Omental fat pad (tissue), 4 donors: ENCODE data around the gene SIM2. TPM values are rescaled to one million over a fixed set of nuclear protein-coding genes. Genes with fewer than 3 reads are reported as not detected.

Source experiments
- ATAC-seq: fragments of 150-250 bp; one replicate; pipeline ENCODE4 v1.9.1; 2016; ENCODE audit warnings: mild to moderate bottlenecking, moderate library complexity; ENCODE audit not compliant: low FRiP score
- DNase-seq: peaks from one replicate; pipeline ENCODE4 v3.0.0-alpha.2; 2019; ENCODE audit warnings: low spot score
- CTCF ChIP-seq, 3 donors: fragments of 450-650 bp; IDR thresholded peaks; one replicate each; pipeline ENCODE4 v1.5.1; 2016 to 2017; ENCODE audit warnings: antibody characterized with exemption in 3 of 3, mild to moderate bottlenecking in 3 of 3, moderate library complexity in 2 of 3
- total RNA-seq, 4 donors: library from RNA; depleted of rRNA; stranded (reverse); fragments of >200 nt; gene quantifications; one replicate each; pipeline ENCODE4 v1.1.0, GENCODE V29; 2016

SIM2 gene
- total RNA-seq, 4 donors from 2014 or later = 3.2 TPM; not detected in 3

GRCh38 chr21:36730291-36731281 lies 31.7 kb downstream of the SIM2 start:
- no peak for TF ChIP-seq CTCF (IDR thresholded peaks at IDR 0.05)
- DNase-seq = no peak
- ATAC-seq = no peak

GRCh38 chr21:36732217-36732616 lies 33.3 kb downstream of the SIM2 start:
- no peak for TF ChIP-seq CTCF (IDR thresholded peaks at IDR 0.05)
- ATAC-seq = no peak
- no peak for DNase-seq

DNA sequence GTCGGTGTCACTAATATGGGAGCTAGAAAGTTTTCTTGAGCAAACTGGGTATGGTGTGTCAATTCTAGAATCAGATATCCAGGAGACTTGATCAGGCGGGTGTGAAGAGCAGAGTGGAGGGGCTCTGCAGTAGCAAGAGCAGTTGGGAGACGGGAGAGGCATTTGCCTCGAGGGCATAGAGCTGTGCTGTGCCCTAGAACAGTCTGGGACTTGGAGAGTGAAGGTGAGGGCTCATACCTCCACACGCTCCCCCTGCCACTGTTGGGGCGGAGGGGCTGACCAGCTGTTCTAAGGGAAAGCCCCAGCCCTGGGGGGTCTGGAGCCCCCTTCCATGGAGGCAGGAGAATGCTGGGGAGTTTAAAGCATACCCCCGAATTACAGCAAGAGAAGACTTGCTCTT lies 33.8 kb downstream of the SIM2 start:
- DNase-seq = no peak
- TF ChIP-seq CTCF (IDR thresholded peaks at IDR 0.05) = no peak
- ATAC-seq = no peak

DNA sequence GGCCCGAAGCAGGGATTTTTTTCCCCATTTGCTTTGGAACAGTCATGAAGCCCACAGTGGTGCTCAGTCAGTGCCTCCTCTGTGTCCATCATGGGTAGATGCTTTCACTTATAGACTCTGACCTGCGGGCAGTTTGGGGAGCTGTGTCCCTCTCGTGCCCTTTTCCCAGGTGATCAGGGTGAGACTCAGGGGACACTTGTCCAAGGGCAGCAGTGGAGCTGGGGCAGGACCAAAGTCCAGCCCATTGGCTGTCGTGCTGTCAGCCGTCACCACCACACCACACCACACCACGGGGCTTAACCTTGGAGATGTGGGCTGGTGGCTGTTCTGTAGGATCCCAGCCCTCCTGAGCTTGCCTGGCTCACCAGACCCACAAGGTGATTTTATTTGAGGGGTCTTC lies 34.9 kb downstream of the SIM2 start:
- TF ChIP-seq CTCF (IDR thresholded peaks at IDR 0.05) = no peak
- DNase-seq = no peak
- no peak for ATAC-seq

DNA sequence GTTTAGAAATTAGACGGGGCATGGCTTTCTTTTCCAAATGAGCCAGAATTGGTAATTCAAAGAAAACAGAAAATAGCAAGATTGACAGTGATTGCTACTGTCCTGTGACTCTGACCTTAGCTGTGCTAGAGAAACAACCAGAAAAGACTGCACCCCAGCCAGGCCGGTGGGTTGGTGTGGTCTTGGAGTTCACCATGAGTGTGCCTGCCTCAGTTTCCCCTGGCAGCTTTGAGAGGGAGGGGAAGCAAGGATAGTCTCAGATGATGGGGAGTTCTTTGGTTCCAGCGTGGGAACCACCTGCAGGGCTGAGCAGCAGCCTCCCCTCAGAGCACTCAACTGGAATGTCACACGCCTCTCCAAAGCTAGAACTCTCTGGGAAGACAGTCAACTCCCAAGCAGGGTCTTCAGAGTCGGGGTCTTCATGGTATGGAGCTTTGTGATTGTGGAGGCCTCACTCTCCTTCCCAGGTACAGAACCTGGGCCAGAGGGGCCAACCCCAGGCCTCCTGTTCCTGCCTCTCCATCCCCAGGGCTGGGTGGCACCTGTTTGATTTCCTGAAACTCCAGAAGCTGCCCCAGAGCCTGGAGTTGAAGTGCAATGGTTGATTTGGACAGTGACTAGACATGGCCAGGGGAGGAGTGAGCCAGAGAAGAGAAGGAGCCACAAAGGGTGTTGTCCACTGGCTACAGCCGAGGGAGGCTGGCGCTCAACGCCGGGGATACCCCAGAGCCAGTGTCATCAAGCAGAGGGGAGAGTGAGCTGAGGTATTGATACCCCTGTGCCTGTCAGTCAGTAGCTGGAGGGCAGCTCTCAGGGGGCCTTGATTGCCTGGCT lies 35.7 kb downstream of the SIM2 start:
- DNase-seq = no peak
- ATAC-seq = no peak
- no peak for TF ChIP-seq CTCF (IDR thresholded peaks at IDR 0.05)

DNA sequence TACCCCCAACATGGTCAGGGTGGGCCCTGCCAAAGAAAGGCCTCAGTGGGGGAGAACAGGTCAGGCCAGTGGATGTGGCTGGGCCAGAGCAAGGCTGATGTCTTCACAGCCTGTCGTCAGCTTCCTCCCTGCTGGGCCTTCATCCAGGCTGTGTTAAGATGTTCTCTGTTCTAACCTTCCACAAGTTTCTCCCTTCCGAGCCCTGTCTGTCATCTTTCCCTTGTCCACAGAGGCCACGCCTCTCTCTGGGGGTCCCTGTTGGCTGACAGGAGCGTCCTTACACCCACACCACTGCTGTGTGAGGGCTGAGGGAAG lies 36.2 kb downstream of the SIM2 start:
- DNase-seq (no peak), ATAC-seq (no peak)
- TF ChIP-seq CTCF (IDR thresholded peaks at IDR 0.05) = no peak
